K562 (cell line): ENCODE data around the gene DIAPH3. TPM values are rescaled to one million over a fixed set of nuclear protein-coding genes. Genes with fewer than 3 reads are reported as not detected.
A peak's percentile ranks its signal among the peaks of the same experiment; 100 is the strongest.

Experiments
- ATAC-seq: fragments of 200-7000 bp; cut with Tn5 transposase; 3 replicates; pipeline ENCODE4 v1.9.1; 2020; ENCODE audit warnings: moderate library complexity
- BruUV-seq: library from RNA; stranded (reverse); fragments of 400-500 nt; replicated peaks from 2 replicates; lab custom pipeline; 2021; lab: Mats Ljungman, UMichigan
- CTCF ChIA-PET: fragments of 300-600 bp; formaldehyde crosslinking; extraction: SDS; loops from one replicate; lab custom pipeline; 2021; ENCODE audit warnings: low intra/inter-chr PET ratio; lab: Yijun Ruan, JAX
- POLR2A ChIA-PET: fragments of 300-600, 350-650 bp; sonication (Branson Sonifier 250); formaldehyde crosslinking; extraction: SDS; loops from one replicate; lab custom pipeline; 2021; ENCODE audit warnings: antibody characterized with exemption, inconsistent platforms; lab: Yijun Ruan, JAX
- DNase-seq, 4 experiments: peaks; one replicate each; pipeline versions ENCODE4 v3.0.0 to v3.0.0-alpha.2; 2011 to 2018; ENCODE audit warnings: low spot score in 3 of 4, mixed read lengths in 3 of 4; ENCODE audit errors: extremely low read depth in 1 of 4
- FAIRE-seq: peaks from 2 replicates; lab custom pipeline; 2011; peaks lifted over from hg19 to GRCh38; lab: Jason Lieb, UNC
- H2AFZ ChIP-seq: 2 replicates; pipeline ENCODE4 v1.6.0; 2011; ENCODE audit warnings: low read depth, low read length, control low read depth, inconsistent platforms
- H3K27ac ChIP-seq: fragments of 200-600 bp; 3 replicates; pipeline ENCODE4 v1.8.0; 2011; ENCODE audit warnings: low read depth, mild to moderate bottlenecking, control low read depth, inconsistent platforms, low read length, moderate library complexity, mixed read lengths; ENCODE audit errors: extremely low read depth
- H3K27me3 ChIP-seq, 2 experiments: fragments of 300-600 bp in 1 of 2; 2 replicates in 1 of 2; 3 replicates in 1 of 2; pipeline versions ENCODE4 v1.6.0 to v1.8.0; 2011; ENCODE audit warnings: inconsistent platforms in 2 of 2, low read length in 2 of 2, mild to moderate bottlenecking in 1 of 2, mixed read lengths in 1 of 2, moderate library complexity in 1 of 2; ENCODE audit not compliant: control insufficient read depth in 2 of 2, insufficient read depth in 2 of 2
- H3K36me3 ChIP-seq: fragments of 300-600 bp; 3 replicates; pipeline ENCODE4 v1.8.0; 2011; ENCODE audit warnings: mild to moderate bottlenecking, low read length, inconsistent platforms; ENCODE audit not compliant: control insufficient read depth, insufficient read depth
- H3K4me1 ChIP-seq, 2 experiments: fragments of 200-600 bp in 1 of 2; replicated peaks in 1 of 2; 2 replicates in 1 of 2; 3 replicates in 1 of 2; pipeline versions ENCODE4 v1.5.1 to v1.8.0; 2011; ENCODE audit warnings: inconsistent platforms in 2 of 2, low read length in 2 of 2, mild to moderate bottlenecking in 1 of 2, mixed read lengths in 1 of 2, moderate library complexity in 1 of 2; ENCODE audit not compliant: control insufficient read depth in 2 of 2, insufficient read depth in 2 of 2
- H3K4me2 ChIP-seq: 2 replicates; pipeline ENCODE4 v1.6.1; 2011; ENCODE audit warnings: low read length, control low read depth, inconsistent platforms, mixed read lengths; ENCODE audit not compliant: insufficient read depth
- H3K4me3 ChIP-seq: fragments of 200-600 bp; sonication (generic), shearing (Covaris generic); 2 replicates; pipeline ENCODE4 v1.5.1; 2016; ENCODE audit warnings: control low read depth, inconsistent platforms
- H3K79me2 ChIP-seq: fragments of 200-600 bp; 3 replicates; pipeline ENCODE4 v1.8.0; 2011; ENCODE audit warnings: low read length, inconsistent platforms; ENCODE audit not compliant: control insufficient read depth, insufficient read depth
- H3K9ac ChIP-seq, 2 experiments: 2 replicates each; pipeline versions ENCODE4 v1.6.0 to v1.6.1; 2011; ENCODE audit warnings: low read depth in 2 of 2, low read length in 2 of 2, control low read depth in 1 of 2, inconsistent platforms in 1 of 2, mild to moderate bottlenecking in 1 of 2, mixed read lengths in 1 of 2; ENCODE audit not compliant: insufficient read depth in 1 of 2
- H3K9me1 ChIP-seq: one replicate; pipeline ENCODE4 v1.6.0; 2011; ENCODE audit warnings: inconsistent platforms, mild to moderate bottlenecking, low read length, moderate library complexity; ENCODE audit not compliant: control insufficient read depth, insufficient read depth
- H3K9me3 ChIP-seq: replicated peaks from 2 replicates; pipeline ENCODE4 v1.5.1; 2011; ENCODE audit warnings: low read depth, low read length, inconsistent platforms; ENCODE audit not compliant: control insufficient read depth, insufficient read depth
- H4K20me1 ChIP-seq: replicated peaks from 2 replicates; pipeline ENCODE4 v1.6.1; 2011; ENCODE audit warnings: low read length, inconsistent platforms, mixed read lengths; ENCODE audit not compliant: control insufficient read depth, insufficient read depth
- ARID1B ChIP-seq: fragments of 450-650 bp; IDR thresholded peaks from 2 replicates; pipeline ENCODE4 v1.6.1; 2016; ENCODE audit warnings: antibody characterized with exemption, mild to moderate bottlenecking, inconsistent platforms
- C11orf30 ChIP-seq: fragments of 450-650 bp; IDR thresholded peaks from 2 replicates; pipeline ENCODE4 v1.6.1; 2016; ENCODE audit warnings: low read depth, mild to moderate bottlenecking
- ESRRA ChIP-seq: fragments of 450-650 bp; IDR thresholded peaks from 2 replicates; pipeline ENCODE4 v1.6.1; 2014; ENCODE audit warnings: low read depth, mild to moderate bottlenecking, moderate library complexity, borderline replicate concordance
- HNRNPUL1 ChIP-seq: fragments of 200-400 bp; formaldehyde crosslinking; IDR thresholded peaks from 2 replicates; pipeline ENCODE4 v1.6.1; 2017; ENCODE audit warnings: low read length
- KLF6 ChIP-seq: fragments of 250-450 bp; sonication (Bioruptor Pico); IDR thresholded peaks from 2 replicates; pipeline ENCODE4 v1.4.0; 2020; ENCODE audit warnings: mild to moderate bottlenecking, moderate library complexity, borderline replicate concordance
- ZNF316 ChIP-seq: fragments of 450-650 bp; IDR thresholded peaks from 2 replicates; pipeline ENCODE4 v1.6.1; 2016
- ZNF766 ChIP-seq: fragments of 200-800 bp; sonication (Bioruptor generic); conservative IDR thresholded peaks from 2 replicates; pipeline ENCODE4 v1.6.1; 2016; ENCODE audit warnings: missing genetic modification characterization, missing compliant biosample characterization
- WGBS: fragments of 100-300 bp; shearing (Covaris generic); methylation state at CpG from one replicate; pipeline ENCODE4 v1.1.6; 2016; ENCODE audit warnings: low coverage, mixed read lengths; ENCODE audit not compliant: insufficient coverage; ENCODE audit errors: missing lambda C conversion rate; 5-methylcytosine and 5-hydroxymethylcytosine counted together
- in situ Hi-C: fragments of 300-500 bp; cut with MboI; formaldehyde crosslinking; loops from 4 replicates; pipeline ENCODE4 v1.15.0; 2018; ENCODE audit warnings: inconsistent platforms, mixed read lengths
- intact Hi-C: fragments of 100-400 bp; cut with micrococcal nuclease; formaldehyde crosslinking; loops from 2 replicates; pipeline ENCODE4 v1.14.2; 2022
- polyA plus RNA-seq, 8 experiments: library from polyadenylated mRNA; depleted of rRNA in 4 of 8; stranded (reverse) in 5 of 8; unstranded in 3 of 8; fragments of >200 nt; fragmentation: Nextera tagmentation in 2 of 8; fragmentation: Illumina TruSeq in 1 of 8; extraction: Ambion mirVana in 2 of 8; extraction: Trizol in 1 of 8; gene quantifications; 2 replicates each; pipeline versions ENCODE4 v1.2.1 to v1.2.3, GENCODE V29; 2011 to 2014; ENCODE audit warnings: inconsistent platforms in 1 of 8, missing spikeins in 1 of 8
- total RNA-seq, 7 experiments: library from RNA; depleted of rRNA in 6 of 7; stranded (reverse); fragments of >200 nt in 6 of 7; fragmentation: Illumina TruSeq in 2 of 7; extraction: Trizol in 2 of 7; gene quantifications; 2 replicates each; pipeline versions ENCODE4 v1.2.1 to v1.2.3, GENCODE V29; 2011 to 2021; ENCODE audit warnings: low replicate concordance in 1 of 7
- TF ChIP-seq, protein P1 (sequence below): fragments of 450-650 bp; IDR thresholded peaks from 2 replicates; pipeline ENCODE4 v1.6.1; 2016; ENCODE audit warnings: antibody characterized with exemption

The DIAPH3 gene
- total and polyA plus RNA-seq, 9 of the 15 experiments (the other 6 are each of a cell fraction or from before 2014, with no cell fraction given): 9.0 to 18.7 (median 14.7) TPM

DNA sequence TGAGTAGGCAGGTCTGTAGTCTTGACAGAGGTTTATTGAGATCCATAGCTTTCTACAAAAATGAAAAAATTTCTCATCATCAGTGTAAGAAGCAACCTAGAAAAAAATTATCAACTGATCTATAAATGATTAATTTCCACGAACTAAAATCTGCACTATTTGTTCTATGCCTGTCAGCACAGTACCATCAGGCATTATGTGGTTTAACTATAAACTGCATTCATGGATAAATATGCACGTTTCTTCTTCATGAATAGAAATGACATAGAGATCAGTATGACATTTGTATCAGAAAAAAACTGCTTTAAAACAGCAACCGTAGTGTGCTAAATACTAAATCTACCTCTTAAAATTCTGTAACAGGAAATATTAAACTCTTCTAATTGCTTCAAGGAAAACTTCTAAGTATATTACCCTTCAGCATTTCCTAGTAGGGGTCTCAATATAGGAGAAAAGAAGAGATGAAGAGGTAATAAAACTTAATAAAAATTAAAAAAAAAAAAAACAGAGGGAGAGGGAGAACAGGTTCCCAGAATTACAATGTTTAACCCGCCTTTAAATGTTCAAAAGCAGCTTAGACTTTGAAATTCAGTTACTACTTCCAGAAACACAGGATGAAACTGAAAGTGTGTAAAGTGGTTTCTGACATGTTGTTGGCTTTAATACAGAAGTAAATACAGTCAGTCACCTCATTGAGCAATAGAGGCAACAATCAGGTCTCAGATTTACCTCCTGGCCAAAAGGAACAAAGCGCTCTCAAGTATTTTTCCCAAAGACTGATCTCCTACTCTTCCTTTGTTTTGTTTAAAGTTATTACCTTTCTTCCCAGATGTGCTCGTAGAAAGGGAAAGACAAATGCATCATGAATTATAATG, 144.4 kb downstream of the DIAPH3 start:
- Histone ChIP-seq H3K27me3 (no peaks in the 10 kb centered on the region), H3K9me1 (no peaks in the 10 kb centered on the region), H3K9ac (no peak overlapping the region), H3K9me3 (no peaks in the 10 kb centered on the region), H3K36me3 (peaks cover 5% of the 10 kb centered on the region; the same call in 1 of the 3 replicates), H2AFZ (no peak overlapping the region), H4K20me1 (no peaks in the 10 kb centered on the region), H3K4me2 (no peak overlapping the region), H3K27ac (no peak overlapping the region), H3K4me3 (no peak overlapping the region), H3K79me2 (no peaks in the 10 kb centered on the region; the same call in 2 of the 3 replicates), H3K4me1 (no peaks in the 10 kb centered on the region)
- FAIRE-seq (no peak), DNase-seq (no peak), ATAC-seq (no peak)
- intact Hi-C loops: no loop called here
- 61% methylated on average over 4 of the region's 6 CpGs for WGBS
- POLR2A ChIA-PET: no interaction called here
- BruUV-seq: no TSS peak
- in situ Hi-C loops: no loop called here
- TF ChIP-seq ZNF766 (CRISPR knock-in tag): peak; percentile 38; the same call in 1 of the 2 replicates
- TF ChIP-seq HNRNPUL1: no peak
- TF ChIP-seq ESRRA: no peak
- TF ChIP-seq KLF6 (CRISPR knock-in tag): no peak
- CTCF ChIA-PET: no interaction called here

DNA sequence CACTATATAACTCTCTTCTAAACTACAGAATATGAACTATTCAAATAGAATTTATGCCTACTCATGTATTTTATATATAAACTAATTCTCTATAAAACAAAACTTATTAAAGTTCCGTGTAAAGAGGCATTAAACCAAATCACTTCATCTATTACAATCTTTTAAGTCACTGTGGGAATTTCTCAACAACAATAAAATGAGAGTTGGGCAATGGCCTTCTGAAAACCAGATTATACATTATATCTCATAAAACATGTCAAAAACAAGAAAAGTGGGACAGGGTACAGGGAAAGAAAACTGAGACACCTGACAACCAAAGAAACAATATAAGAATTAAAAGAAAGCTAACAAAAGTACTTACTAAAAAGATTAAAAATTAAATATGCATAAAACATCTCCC, 145.2 kb downstream of the DIAPH3 start:
- TF ChIP-seq ZNF316: peak; percentile 44
- TF ChIP-seq C11orf30: peak; percentile 19; the same call in 1 of the 2 replicates
- TF ChIP-seq ARID1B: no peak
- TF ChIP-seq, protein P1, sequence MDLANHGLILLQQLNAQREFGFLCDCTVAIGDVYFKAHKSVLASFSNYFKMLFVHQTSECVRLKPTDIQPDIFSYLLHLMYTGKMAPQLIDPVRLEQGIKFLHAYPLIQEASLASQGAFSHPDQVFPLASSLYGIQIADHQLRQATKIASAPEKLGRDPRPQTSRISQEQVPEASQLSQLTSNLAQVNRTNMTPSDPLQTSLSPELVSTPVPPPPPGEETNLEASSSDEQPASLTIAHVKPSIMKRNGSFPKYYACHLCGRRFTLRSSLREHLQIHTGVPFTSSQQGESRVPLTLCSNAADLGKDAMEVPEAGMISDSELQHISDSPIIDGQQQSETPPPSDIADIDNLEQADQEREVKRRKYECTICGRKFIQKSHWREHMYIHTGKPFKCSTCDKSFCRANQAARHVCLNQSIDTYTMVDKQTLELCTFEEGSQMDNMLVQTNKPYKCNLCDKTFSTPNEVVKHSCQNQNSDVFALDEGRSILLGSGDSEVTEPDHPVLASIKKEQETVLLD: no peak
- no peak for ATAC-seq
- Histone ChIP-seq H3K36me3 (peaks cover 5% of the 10 kb centered on the region; the same call in 1 of the 3 replicates), H3K9me1 (no peaks in the 10 kb centered on the region), H3K4me1 (no peaks in the 10 kb centered on the region), H3K27me3 (no peaks in the 10 kb centered on the region), H3K27ac (no peak overlapping the region), H2AFZ (no peak overlapping the region), H3K4me3 (no peak overlapping the region), H3K9me3 (no peaks in the 10 kb centered on the region), H4K20me1 (no peaks in the 10 kb centered on the region), H3K9ac (no peak overlapping the region), H3K4me2 (no peak overlapping the region), H3K79me2 (no peaks in the 10 kb centered on the region; the same call in 2 of the 3 replicates)
- intact Hi-C loops: no loop called here
- in situ Hi-C loops: no loop called here
- no peak for FAIRE-seq
- 64% methylated on average over 1 of the region's 1 CpG for WGBS
- no TSS peak for BruUV-seq
- DNase-seq: no peak
- POLR2A ChIA-PET: no interaction called here
- CTCF ChIA-PET: no interaction called here
